HG02678 (cell line): ENCODE data around the gene ZNF726.
A peak's percentile ranks its signal among the peaks of the same experiment; 100 is the strongest.
"Not testable (repeated sequence)": the region's sequence is repeated elsewhere in the genome, so short reads cannot be mapped to it uniquely, and the experiment has no call there.

Experiments
- ATAC-seq: cut with Tn5 transposase; IDR thresholded peaks from one replicate; pipeline ENCODE4 v1.9.1; 2021; ENCODE audit warnings: mild to moderate bottlenecking, moderate library complexity; ENCODE audit not compliant: unreplicated experiment

ZNF726 gene

DNA sequence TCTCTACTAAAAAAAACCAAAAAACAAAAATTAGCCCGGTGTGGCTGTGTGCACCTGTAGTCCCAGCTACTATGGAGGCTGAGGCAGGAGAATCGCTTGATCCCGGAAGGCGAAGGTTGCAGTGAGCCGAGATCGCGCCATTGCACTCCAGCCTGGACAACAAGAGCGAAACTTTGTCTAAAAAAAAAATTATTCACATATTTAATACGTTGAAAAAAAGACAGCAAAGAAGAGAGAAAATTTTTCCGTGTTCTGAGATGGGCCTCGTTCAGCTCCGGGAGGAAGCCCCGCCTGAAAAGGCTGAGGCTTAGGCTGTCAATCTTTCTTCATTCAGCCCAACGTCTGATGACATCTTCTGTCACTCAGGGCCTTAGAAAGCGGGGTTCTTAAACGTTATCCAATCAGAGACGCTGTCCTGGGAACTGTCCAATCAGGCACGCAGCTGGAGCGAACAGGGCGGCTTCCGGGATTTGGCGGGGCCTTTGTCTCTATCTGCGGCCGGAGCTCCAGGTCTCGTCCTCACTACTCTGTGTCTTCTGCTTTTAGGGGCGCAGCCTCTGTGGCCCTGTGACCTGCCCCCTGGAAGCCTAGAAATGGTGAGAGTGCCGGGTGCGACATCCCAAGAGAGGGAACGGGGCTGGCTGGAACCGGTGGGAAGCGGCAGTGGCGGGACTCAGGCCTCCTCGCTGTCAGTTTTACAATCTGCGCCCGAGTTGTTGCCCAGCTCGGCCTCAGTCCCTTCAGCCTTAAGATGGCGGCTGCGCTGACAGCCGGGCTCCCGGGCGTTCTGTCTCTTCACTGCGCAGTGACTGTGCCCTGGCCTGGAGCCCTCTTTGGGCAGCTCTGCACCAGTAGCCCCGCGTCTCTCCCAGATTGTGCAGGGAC is at the start of gene ZNF726:
TSS of gene ZNF726 (plus strand) at position 485 of the 885 bp plus-strand sequence. CDS start at position 594, 109 bp downstream.
- ATAC-seq = peak; percentile 98

DNA sequence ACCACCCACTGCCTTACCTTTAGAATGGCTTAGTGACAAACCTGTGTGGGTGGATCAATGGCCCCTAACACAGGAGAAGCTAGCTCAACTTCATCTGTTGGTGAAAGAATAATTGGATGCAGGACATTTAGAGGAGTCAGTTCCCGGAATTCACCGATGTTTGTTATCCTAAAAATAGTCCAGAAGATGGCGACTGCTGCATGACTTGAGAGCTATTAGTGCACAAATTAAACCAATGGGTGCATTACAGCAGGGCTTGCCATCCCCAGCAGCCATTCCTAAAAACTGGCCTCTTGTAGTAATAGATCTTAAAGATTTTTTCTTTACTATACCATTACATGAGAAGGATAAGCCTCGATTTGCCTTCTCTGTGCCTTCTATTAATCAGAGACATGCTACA is 46.8 kb upstream of the ZNF726 start:
- no peak for ATAC-seq

DNA sequence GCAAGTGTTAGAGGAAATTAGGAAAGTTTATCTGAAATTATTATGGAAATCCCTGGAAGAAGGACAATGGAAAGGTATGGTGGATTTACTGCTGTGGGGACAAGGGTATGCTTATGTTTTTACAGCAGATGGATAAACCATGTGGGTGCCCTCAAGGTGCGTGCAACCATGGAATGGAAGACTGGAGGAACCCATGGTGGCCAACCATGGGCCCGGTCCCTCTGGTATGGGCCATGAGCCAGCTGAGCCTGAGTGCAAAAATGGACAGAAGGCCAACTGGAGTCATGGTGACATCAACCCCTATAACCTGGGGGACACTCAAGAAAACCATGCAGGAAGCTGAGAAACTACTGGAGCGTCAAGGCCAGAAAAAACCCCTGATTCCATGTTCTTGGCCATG is 46.1 kb upstream of the ZNF726 start:
- ATAC-seq = no peak

DNA sequence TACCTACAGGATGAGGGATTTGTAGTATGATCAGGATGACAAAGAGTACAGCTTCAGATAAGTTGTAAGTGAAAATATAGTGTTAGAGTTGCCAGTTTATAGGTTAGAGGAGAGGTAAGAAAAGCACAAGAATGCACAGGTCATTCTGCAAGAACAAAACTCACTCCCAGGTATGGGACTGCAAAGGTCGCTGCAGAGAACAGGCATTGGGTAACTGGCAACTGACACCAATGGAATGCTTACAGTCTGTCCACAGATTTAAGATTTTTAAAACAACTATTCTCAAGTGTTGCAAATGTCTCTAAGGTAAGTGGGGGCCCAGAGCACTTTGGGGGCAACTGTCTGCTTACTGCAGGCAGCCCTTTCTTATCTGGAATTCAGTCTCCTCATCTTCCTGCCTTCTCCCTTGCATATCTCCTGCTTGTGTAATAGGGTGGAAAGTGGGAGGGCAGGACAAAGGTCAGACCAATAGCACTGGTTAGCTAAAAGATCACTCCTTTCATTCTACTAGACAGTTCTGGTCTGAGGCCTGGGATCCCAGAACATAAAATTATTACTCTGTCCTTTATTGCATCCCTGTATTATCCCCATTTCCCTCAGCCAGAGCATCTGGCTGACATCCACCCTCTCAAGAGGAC is 42.3 kb upstream of the ZNF726 start:
- ATAC-seq = no peak

DNA sequence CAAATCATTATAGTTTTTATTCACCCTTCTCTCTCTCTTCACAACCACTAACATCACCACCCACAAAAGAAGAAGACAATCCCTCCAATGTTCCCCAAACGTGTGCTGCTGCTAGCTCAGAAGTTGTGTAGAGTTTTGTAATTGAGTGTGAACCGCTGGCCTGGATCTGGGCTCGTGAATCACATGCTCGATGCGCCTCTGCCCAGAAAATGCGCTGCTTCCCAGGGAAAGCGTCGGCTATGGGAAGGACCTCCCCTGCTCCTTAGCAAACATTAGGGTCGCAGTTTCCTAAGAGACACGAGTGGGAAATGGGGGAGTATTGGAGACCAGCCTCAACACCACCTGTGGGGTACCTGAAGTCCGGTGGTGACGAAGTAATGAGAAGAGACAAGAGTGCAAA is 38.4 kb upstream of the ZNF726 start:
- ATAC-seq = no peak

DNA sequence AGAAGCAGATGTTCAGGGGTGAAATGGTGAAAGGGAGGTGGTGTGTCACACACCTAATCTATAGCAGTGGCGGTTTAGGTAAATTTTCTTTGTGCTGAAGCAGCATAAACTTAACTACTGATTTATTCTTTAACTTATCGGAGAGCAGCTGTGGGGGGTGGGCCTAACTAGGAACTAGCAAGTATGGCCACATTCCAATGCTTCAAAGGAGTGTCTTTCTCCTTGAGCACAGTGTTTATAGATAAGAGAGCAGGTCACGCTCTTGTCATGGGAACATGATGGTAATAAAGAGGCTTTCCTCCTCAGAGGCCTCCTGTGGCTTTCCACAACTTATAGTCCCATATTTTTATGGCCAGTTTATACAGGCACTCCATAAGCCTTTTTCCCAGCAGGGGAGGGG is 37.9 kb upstream of the ZNF726 start:
- ATAC-seq = not testable (repeated sequence)

DNA sequence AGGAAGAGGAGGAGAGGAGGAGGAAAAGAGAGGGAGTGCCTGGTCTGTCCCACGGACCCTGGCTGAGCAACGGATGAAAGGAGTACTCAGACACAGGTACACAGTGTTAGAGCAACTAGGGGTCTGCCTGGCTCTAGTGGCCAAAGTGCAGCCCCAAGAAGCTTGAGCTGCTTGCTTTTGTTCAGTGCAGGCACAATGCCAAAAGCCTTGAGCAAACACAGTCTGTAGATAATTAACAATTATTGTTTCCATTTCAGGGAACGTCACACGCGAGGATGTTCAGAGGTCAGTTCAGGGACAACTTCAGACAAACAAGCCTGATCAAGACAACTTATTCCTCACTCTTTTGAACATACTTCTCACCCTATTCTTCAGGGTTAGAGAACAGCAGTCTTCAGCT is 32.2 kb upstream of the ZNF726 start:
- no peak for ATAC-seq

DNA sequence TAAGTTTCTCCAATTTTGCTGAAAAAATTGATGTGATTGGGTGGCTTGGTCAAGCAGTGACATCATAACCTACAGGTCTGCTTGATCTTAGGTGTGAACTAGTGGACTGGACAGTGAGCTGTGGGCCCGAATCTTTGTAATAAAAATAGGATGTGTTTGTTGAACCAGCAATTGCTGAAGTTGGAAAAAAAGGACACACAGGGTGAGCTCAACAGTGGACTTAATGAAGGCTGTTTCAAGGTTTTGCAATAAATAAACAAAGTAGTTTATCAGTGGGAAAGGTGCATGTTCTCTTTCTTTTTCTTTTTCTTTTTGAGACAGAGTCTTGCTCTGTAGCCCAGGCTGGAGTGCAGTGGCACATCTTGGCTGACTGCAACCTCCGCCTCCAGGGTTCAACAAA is 30.3 kb upstream of the ZNF726 start:
- no peak for ATAC-seq

DNA sequence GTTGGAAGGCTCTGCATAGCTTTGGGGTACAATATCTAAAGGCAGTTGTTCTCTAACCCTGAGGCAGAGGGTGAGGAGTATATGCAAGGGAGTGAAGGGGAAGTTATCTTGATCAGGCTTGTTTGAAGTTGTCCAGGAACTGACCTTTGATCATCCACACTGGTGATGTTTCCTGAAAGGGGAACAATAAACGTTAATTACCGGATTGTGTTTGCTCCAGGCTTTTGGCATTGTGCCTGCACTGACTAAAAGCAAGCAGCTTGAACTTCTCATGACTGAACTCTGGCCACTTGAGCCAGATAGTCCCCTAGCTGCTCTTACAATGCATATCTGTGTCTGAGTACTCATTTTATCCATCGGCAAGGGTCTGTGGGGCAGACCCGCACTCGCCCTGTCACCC is 27.0 kb upstream of the ZNF726 start:
- ATAC-seq = no peak

DNA sequence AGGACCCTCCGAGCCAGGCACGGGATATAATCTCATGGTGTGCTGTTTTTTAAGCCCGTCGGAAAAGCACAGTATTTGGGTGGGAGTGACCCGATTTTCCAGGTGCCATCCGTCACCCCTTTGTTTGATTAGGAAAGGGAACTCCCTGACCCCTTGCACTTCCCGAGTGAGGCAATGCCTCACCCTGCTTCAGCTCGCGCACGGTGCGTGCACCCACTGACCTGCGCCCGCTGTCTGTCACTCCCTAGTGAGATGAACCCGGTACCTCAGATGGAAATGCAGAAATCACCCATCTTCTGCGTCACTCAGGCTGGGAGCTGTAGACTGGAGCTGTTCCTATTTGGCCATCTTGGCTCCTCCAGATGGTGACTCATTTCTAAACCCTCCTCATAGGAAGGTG is 18.6 kb upstream of the ZNF726 start:
- ATAC-seq = not testable (repeated sequence)

DNA sequence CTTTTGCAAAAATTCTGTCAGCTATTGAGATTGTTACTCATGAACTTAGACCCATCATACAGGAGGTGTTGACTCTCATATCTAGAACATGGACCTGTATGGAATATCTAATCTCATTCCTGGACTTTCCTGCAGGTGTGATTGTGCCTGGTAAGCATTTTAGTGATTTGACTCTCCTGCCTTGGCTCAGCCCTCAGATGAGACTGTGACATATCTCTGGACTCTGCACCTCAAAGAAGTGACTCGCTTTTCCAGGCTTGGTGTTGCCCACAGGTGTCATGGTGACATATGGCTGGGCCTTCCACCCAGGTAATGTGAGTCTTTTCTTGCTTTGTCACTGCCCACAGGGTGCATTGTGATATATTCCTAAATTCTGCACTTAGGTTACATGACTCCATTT is 17.8 kb upstream of the ZNF726 start:
- ATAC-seq = no peak

DNA sequence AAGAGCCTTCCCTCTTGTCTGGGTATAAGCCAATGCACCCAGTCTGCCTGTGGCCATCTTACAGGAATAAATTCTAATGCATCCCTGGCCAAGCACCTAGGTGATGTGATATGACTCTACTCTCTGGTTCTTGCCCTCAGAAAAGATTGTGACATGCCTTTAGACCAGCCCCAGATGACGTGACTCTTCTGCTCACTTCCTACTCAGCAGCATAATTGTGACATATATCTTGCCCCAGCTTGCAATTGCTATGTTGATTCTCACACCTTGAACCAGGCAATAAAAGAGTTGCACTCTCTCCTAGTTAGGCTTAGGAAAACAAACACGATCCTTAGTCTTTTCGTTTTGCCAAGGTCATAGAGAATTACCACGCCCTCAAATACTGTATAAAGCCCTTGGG is 13.3 kb upstream of the ZNF726 start:
- ATAC-seq = no peak

DNA sequence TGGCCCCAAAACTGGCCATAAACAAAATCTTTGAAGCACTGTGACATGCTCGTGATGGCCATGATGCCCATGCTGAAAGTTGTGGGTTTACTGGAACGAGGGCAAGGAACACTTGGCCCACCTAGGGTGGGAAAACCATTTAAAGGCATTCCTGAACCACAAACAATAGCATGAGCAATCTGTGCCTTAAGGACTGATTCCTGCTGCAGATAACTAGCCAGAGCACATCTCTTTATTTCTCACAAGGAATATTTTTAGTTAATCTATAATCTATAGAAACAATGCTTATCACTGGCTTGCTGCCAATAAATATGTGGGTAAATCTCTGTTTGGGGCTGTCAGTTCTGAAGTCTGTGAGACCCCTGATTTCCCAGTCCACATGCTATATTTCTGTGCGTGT is 10.3 kb upstream of the ZNF726 start:
- no peak for ATAC-seq

DNA sequence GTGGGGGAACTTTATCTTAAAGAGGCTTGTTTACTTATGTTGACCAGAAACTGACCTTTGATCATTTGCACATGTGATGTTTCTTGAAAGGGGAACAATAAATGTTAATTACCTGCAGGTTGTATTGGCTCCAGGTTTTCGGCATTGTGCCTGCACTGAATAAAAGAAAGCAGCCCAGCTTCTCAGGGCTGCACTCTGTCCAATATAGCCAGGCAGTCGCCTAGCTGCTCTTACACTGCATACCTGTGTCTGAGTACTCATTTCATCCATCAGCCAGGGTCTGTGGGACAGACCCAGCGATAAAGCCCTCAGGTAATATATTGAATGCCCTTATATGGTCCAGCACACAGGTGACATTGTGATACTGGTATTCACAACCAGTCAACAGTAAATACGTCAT is 8.9 kb upstream of the ZNF726 start:
- ATAC-seq = no peak

DNA sequence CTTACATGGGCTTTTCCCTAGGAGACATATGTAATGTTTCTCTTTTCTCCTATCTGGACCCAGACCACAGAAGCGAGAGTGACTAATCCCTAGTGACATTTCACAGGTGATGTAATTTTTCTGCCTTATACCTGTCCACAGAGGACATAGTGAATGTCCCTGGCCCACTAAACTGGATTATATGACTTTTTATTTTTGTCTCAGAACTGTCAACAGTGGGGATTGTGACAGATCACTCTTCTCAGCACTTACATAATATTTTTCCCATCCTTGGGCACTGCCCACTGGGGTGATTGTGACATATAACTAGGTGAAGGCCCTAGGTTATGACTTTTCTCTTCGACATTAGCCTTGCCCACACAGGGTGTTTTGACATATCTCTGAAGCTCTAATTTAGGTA is 7.9 kb upstream of the ZNF726 start:
- ATAC-seq = no peak

DNA sequence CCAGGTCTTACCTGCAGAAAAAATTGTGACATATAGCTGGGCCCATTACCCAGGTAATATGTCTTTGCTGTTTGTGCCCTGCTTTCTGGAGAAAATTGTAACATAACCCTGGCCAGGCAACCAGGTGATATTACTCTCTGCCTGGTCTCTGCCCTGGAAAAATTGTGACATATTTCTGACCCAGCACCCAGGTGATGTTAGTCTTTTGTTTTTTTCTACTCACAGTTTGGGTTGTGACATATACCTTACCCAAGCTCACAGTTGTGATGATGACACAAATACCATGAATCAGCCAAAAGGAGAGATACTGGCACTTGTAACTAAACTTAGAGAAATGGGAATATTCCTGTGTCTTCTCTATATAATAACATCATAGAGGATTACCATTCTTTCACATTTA is 6.5 kb upstream of the ZNF726 start:
- ATAC-seq = no peak

DNA sequence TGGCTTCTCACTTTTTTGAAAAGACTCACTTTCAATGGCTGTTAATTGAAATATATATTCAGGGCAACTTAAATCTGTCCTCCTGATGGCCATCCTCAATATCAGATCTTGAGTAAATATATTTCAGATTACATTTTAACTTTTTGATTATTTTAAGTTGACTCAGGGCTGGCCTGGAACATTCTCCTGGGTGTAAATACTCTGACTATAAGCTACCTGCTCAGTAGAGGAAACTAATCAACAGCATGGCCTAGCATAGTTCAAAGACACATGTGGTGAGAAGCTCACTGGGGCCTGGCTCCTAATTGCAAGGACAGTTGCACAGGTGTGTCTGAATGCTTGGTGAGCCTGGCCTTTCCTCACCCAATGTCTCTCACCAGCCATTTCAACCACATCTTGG is 5.5 kb upstream of the ZNF726 start:
- ATAC-seq = no peak

DNA sequence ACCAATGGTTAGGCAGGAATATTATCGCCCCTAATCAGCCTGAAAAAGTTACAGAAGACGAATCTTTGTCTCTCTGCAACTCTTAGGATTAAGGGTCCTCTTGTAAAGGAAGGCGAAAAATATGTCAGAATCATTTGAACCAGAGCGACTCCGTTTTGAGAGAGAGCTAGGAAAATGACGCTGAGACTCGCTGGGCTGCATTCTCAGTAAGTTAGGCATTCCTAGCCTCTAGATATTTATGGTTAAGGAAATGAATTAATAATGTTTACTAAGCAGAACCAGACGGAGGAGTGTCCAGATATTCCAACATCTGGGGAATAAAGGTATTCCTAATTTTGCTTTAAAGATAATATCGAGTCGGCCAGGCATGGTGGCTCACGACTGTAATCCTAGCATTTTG is 755 bp upstream of the ZNF726 start:
- ATAC-seq = no peak

DNA sequence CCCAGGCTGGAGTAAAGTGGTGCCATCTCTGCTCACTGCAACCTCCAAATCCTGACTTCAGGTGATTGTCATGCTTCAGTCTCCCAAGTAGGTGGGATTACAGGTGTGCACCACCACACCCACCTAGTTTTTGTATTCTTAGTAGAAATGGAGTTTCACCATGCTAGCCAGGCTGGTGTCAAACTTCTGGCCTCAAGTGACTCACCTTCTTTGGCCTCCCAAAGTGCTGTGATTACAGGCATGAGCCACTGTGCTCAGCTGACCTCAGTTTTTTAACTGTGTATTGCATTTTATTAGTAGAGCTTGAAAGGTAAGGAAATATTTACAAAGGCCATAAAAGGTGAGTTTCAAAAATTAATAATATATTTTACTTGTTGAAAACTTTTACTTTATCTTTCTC is 2.3 kb downstream of the ZNF726 start:
- no peak for ATAC-seq

DNA sequence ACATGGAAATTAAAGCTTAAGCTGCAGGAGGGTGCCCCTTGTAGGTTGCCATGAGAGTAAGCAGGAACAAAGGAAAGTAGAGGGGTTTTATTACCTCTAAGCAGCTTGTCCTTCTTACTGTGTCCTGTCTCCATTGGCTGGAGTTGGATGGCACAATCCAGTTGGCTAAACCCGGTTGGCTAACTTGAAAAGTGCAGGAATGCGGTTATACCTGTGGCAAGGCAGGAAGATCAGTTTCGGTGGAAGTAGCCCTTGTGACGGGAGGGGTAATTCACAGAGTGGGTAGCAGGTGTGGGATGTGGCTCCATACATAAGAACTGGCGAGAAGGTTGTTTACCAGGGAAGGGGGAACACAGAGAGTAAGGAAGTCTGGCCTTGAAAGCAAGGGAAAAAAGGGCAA is 3.2 kb downstream of the ZNF726 start:
- no peak for ATAC-seq

DNA sequence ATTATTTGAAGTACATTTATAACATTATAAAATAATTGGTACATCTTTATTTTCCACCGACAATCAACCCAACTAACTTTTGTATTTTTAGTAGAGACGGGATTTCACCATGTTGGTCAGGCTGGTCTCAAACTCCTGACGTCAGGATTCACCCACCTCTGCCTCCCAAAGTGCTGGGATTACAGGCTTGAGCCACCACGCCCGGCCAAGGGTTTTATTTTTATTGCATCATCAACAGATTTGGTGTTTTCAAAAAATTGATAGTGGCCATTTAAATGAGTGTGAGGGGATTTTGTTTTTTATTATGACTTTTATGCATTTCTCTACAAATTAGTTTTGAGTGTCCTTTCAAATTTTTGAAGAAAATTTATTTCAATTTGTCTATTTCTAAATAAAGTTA is 10.6 kb downstream of the ZNF726 start:
- no peak for ATAC-seq

DNA sequence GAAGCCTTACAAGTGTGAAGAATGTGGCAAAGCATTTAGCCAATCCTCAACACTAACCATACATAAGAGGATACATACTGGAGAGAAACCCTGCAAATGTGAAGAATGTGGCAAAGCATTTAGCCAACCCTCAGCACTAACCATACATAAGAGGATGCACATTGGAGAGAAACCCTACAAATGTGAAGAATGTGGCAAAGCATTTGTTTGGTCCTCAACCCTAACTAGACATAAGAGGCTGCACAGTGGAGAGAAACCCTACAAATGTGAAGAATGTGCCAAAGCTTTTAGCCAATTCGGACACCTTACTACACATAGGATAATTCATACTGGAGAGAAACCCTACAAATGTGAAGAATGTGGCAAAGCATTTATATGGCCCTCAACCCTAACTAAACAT is 18.2 kb downstream of the ZNF726 start:
- no peak for ATAC-seq

DNA sequence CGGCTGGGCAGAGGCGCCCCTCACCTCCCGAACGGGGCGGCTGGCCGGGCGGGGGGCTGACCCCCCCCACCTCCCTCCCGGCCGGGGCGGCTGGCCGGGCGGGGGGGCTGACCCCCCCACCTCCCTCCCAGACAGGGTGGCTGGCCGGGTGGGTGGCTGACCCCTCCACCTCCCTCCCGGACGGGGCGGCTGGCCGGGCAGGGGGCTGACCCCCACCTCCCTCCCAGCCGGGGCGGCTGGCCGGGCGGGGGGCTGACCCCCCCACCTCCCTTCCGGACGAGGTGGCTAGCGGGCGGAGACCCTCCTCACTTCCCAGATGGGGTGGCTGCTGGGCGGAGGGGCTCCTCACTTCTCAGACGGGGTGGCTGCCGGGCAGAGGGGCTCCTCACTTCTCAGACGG is 22.3 kb downstream of the ZNF726 start:
- not testable (repeated sequence) for ATAC-seq
